ENCODE measurements around the gene TJP3. TPM values are rescaled to one million over a fixed set of nuclear protein-coding genes. Genes with fewer than 3 reads are reported as not detected.

TJP3 gene
- polyA plus RNA-seq, 1 donor, result 0.46 TPM

DNA sequence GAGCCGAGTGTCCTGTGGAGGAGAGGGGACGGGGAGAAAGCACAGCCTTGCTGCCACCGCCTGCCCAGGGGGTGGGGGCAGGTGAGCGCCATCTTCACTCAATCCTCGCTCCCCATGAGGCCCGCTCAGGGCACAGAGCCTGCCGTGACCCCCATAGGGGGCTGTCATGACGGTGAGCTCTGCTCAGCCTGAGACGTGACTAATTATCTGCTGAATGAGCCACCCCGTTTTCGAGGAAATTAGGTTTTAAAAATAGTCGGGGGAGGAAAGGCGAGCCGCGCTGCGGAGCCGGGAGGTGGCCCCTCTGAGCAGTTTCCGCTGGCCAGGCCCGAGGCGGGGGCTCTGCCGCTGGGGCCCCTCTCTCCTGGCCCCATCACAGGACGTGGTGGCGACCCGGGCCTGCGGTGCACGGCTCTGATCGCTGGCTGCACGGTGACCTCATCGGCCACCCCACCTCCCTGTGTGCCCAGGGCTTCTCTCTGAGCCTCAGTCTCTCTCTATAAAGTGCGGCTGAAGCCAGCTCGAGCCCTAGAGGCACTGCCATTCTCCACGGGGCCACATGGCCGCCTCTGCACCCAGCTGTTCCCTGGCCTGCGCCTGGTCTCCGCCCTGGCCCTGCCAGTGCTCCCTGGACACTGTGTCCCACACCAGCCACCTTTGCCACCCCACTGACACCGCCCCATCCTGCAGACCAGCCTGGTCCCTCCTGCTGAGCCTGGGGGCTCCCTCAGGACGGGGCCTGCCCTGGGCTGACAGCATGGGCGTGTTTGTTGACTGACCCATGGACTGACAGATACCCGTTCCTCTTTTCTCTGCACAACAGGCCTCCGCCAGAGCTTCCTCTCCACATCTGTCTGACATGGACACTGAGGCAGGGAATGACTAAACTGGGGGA, 36.3 kb upstream of the TJP3 start:
- DNase-seq (ENCODE audit: low read depth), result no peak

DNA sequence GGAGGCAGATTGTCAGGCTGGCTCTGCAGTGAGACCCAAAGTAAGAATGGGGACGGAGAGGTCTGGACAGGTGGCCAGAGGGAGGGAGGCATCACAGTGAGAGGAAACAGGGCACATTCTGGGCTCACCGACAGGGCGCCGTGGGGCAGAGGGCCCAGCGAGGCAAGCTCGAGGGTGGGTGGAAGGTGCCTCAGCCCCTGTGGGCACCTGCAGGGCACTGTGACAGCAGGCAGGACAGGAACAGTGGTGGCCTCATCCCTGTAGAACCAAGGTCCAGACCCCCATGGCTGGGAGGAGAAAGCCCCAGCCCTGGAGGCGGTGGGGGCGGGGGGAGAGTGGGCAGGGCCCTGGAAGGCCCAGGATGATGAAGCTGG, 35.6 kb upstream of the TJP3 start:
- no peak for DNase-seq (ENCODE audit: low read depth)

DNA sequence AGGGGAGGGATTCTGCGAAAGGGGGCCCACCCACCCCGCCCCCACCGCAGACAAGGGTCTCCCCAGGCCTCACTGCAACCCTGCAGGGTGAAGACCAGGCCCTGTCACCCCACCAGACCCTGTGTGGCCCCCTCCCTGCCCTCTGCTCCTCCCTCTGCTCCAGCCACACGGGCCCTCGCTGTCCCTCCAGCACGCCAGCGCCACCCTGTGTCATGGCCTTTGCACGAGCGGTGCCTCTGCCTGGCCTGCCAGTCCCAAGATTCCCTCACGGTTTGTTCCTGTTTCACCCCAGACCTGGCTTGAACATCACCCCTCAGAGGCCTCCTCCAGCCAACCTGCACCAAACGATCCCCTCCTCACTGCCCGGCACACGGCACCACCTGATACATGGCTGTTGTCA, 35.2 kb upstream of the TJP3 start:
- no peak for DNase-seq (ENCODE audit: low read depth)

DNA sequence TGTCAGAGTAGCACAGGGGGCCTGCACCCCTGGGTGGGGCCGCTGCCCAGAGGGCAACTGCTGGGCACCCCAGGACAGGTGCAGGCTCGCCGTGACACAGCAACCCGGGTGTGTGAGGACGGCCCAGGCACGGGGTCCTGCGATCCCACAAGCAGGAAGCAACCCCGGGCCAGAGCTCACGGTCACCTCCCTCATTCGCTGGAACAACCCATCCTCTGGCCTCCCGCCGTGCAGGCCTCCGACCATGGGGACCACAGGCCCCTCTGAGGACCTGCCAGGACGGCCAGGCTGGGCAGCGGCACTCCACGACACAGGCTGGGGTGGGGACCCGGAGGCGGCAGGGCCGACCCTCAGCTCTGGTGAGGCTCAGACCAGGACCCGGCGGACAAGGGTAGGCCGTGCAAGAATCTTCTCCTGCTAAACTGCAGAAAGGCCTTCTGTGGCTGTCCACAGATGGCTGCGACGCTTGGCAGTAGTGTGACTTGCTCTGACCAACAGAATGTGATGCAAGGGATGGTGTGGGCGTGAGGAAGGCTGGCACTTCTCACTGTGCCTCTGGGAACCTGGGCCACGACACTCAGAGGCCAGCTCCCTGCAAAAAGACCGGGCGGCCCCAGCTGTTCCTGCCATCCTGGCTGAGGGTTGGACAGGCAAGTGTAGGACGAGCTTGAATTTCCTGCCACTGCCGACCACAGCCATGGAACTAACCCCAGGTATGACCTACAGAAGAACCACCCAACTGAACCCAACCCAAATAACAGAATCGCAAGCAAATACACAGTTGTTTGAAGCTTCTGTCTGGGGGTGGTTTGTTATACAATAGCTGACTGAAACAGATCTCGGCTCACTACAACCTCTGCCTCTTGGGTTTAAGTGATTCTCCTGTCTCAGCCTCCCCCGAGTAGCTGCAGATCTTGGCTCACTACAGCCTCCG, 34.4 kb upstream of the TJP3 start:
- no peak for DNase-seq (ENCODE audit: low read depth)

DNA sequence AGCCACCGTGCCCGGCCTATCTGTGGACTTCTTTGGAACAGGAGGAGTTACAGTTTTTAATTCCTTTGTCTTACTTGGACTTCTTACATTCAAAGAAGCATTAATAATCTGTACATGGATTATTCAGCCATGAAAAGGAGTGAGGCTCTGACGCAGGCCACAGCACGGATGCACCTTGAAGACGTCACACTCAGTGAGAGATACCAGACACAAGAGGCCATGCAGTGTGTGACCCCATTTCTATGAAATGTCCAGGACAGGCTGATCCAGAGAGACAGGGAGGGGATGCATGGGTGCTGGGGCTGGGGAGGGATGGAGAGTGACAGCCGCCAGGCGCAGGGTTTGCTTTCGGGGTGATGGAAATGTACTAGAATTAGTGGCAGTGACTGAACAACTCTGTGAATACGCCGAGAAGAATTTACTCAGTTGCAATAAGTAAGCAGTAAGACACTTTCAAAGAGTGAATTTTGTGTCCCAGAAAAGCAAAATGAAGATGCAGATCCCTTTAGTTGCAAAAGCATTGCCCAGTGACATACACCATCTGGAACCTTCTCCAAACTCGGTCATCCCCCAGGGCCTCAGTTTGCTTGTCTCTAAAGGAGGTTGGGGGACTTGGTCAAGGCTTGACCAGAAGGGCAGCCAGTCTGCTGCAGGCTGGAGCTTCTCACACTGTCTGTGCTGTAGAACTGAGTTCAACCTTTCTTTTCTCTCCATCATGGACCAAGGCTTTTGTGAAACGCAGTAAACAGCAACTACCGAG, 33.2 kb upstream of the TJP3 start:
- DNase-seq (ENCODE audit: low read depth), result no peak

DNA sequence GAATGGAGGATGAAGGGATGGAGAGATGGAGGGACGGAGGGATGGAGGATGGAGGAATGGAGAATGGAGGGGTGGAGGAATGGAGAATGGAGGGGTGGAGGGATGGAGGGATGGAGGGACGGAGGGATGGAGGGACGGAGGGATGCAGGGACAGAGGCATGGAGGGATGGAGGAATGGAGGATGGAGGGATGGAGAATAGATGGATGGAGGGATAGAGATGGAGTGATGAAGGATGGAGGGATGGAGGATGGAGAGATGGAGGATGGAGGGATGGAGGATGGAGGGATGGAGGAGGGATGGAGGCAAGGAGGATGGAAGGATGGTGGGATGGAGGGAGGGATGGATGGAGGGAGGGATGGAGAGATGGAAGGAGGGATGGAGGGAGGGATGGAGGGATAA, 30.0 kb upstream of the TJP3 start:
- DNase-seq (ENCODE audit: low read depth), result no peak

DNA sequence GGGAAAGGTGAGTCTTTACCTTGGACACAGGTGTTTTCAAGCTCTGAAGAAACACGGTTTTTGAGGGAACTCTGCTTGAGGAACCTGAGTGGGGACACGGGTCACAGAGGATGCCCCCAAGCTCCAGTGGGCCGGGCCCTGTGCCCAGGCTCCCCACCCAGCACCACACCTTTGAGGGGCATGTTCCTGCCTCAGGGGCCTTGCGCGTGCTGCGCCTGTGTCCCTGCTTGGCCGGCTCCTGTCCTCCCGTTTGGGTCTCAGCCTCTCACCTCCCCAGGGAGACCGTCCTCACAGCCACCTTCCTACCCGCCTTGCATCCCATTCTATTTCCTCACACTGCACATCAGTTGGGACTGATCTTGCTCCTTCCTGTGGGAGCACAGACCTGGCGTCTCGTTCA, 29.0 kb upstream of the TJP3 start:
- DNase-seq (ENCODE audit: low read depth), result no peak

DNA sequence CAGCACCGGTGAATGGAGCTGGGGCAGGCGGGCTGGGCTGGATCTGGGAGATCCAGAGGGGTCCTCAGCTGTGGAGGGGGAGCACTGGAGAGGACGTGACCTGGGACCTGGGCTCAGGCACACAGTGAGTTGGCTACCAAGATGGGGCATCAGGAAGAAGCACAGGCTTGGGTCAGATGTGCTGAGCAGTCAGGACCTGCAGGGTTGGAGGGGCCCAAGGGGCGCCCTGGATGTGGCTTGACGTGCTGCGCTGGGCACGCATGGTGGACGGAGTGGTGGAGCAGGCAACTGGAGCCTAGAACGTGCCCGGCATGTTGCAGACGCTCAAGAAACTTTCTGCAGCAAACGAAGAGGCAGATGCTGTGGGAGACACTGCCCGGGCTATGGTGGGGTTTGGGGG, 28.6 kb upstream of the TJP3 start:
- DNase-seq (ENCODE audit: low read depth), result no peak

DNA sequence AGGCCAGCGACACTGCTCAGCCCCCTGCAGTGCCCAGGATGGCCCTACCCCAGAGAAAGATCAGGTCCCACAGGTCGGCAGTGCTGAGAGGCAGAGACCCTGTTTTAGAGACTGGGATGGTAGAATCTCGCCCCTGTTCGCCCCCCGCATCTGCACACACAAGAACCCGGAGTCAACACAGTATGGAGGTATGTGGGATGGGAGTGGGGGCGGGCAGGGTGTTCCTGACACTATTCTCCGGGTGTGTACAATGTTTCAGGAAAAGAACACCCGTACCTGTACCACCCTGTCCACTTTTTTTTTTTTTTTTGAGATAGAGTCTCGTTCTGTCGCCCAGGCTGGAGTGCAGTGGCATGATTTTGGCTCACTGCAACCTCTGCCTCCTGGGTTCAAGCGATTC, 27.2 kb upstream of the TJP3 start:
- DNase-seq (ENCODE audit: low read depth), result no peak

DNA sequence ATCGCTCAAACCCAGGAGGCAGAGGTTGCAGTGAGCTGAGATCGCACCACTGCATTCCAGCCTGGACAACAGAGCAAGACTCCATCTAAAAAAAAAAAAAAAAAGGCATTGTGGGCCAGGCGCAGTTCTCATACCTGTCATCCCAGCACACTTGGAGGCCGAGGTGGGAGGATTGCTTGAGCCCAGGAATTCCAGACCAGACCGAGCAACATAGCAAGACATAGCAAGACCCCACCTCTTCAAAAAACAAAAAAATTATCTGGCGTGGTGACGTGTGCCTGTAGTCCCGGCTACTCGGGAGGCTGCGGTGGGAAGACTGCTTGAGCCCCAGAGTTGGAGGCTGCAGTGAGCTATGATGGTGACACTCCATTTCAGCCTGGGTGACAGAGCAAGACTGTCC, 25.9 kb upstream of the TJP3 start:
- no peak for DNase-seq (ENCODE audit: low read depth)

DNA sequence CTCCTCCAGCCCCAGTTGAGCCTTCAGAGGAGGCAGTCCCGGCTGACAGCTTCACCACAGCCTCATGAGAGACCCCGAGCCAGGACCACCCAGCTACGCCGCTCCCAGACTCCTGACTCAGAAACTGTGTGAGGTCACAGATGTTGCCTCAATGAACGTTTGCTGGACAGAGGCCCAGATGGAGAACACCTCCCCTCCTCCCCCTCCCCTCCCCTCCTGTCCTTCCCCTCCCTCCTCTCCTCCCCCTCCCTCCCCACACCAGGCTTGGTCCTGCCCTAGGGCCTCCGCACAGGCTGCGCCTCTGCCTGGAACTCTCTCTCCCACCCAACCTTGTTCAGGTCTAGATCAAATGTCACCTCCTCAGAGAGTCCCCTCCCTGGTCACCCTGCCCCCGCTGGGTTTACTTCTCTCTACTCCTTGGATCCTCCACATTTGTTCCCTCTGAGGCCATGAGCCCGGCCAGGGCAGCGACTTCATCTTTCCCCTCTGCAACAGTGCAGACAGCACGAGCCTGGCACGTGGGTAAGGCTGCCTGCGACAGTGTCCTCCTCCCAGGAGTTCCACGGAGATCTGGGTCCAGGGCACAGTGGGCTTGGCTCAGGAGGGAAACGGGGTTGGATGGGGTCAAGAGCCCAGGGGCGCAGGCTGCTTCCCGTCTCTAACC, 25.3 kb upstream of the TJP3 start:
- no peak for DNase-seq (ENCODE audit: low read depth)

DNA sequence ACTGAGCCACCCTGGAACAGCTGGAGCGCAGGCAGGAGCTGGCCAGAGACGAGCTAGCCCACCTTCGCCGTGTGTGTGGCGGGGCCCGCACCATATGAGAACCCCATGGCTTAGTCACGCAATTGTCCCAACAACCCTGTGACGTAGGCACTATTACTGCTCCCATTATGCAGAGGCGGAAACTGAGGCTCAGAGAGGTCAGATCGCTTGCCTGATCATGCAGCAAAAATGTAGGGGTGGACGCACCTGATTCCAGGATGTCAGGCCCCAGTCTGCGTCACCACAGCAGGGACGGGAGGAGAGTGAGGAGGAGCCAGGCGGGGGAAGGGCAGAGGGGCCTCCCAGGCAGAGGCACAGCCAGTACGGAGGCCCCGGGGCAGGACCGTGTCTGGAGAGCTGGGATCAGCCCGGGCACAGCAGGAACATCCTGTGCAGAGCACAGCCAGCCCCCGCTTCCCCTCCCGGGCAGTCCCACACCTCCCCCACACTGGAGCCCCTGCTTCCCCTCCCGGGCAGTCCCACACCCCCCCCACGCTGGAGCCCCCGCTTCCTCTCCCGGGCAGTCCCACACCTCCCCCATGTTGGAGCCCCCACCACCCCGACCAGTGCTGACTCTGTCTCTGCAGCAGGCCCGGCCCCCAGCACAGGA, 24.7 kb upstream of the TJP3 start:
- no peak for DNase-seq (ENCODE audit: low read depth)

DNA sequence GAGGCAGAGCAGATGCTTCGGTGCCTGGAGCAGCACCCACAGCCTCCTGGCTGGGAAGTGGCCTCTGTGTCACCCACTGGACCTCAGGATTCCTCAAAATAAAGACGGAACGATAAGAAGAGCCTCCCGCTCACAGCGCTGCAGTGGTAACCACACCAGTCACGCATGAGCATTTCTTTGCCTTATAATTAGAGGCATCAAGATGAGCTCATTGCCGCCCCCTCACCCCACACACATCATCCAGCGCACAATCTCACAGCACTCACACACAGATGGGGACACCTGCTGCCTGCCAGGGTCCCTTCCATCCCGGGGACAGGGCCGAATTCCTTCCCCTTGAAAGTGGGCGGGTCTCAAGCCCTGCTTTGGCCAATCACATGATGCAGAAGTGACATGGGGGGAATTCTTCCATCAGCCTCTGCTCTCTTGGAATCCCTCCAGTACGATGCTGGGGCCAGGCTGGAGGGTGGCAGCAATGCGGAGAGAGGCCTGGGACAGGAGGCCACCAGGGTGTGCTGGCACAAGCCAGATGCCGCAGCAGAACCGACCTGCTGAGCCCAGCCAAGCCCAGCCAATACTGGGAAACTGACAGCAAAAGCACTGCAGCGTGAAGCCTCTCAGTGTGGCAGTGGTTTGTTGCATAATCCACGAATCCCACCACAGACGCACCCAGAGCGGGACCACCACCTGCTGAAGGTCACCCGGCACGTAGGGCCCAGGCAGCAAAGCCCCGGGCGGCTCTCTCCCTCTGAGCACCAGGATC, 23.9 kb upstream of the TJP3 start:
- DNase-seq (ENCODE audit: low read depth), result no peak

DNA sequence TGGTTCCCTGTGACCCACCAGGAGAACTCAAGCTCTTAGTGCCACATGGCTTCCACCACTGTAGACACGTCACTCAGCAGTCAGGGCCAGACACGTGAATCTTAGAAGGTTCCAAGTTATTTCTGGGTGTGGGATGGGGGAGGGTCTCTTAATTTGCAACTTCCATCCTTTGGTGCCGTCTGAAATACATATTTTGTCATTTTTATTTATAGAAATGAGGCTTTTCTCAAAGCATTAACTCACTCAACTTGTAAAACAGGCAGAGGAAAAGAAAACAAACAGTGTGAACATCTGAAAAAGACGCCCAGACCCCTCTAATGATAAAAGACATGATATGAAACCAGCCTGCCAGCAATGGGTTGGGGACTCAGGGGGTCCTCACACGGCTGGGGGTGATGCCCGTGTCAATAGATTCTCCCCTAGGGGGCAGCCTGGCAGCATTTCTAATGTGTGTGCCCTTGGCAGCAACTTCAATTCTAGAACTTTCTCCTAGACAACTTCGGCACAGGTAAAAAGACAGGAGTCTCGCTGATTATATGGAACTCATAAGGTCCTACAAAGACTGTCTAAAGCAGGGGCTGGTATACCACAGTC, 23.3 kb upstream of the TJP3 start:
- no peak for DNase-seq (ENCODE audit: low read depth)

DNA sequence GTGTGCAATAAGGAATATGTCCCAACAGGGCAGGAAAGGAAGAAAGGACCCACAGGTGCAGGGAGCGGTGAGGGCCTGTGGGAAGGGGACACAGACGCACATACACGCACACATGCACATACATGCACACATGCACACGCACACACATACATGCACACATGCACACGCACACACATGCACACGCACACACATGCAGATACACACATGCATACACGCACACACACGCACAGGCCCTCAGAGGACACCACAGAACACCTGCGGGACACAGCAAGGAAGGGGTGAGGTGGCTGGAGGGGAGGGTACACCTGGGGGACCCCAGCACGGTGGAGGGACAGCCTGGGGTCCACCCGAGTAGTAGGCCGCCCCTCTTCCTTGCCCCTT, 20.8 kb upstream of the TJP3 start:
- DNase-seq (ENCODE audit: low read depth), result no peak

DNA sequence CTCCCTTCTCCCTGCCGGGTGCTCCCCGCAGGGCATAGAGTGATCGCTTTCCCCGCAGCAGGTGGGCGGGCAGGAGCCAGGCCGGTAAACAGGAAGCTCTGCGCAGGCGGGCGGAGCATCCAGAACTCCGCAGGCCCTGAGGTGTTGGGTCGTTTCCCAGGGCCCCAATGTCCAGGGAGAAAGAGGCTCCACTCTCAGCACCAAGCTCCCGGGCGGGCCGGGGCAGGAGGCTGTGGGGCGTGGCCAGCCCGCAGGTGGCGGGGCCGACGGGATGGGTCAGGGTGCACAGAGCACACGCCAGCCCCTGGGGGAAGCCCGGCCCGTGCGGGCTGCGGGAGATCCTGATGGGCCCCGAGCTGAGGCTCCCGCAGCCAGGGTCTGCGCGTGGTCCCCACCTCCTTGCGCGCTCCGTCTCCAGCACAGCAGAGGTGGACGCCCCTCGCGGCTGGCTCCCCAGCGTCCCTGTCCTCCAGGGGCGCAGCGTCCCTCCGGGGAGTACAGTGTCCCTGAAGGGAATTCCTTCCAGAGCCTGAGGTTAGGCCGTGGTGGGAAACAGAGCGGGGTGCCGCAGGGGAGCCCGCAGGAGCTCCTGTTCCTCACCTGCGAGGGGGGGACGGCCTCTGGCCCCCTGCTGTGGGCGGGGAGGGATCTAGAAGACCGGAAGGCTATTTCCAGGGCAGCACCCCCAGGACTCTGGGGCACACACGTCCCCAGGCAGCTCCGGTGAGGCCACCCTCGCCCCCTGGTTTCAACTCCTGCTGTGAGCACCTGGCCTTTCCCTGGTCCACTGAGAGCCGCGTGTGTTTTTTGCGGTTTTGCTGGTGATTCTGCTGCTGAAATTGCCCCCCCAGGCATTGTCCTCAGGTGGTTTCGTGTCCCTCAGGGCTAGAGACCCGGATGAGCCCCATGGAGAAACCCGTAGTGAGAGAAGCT, 20.1 kb upstream of the TJP3 start:
- DNase-seq (ENCODE audit: low read depth), result no peak

DNA sequence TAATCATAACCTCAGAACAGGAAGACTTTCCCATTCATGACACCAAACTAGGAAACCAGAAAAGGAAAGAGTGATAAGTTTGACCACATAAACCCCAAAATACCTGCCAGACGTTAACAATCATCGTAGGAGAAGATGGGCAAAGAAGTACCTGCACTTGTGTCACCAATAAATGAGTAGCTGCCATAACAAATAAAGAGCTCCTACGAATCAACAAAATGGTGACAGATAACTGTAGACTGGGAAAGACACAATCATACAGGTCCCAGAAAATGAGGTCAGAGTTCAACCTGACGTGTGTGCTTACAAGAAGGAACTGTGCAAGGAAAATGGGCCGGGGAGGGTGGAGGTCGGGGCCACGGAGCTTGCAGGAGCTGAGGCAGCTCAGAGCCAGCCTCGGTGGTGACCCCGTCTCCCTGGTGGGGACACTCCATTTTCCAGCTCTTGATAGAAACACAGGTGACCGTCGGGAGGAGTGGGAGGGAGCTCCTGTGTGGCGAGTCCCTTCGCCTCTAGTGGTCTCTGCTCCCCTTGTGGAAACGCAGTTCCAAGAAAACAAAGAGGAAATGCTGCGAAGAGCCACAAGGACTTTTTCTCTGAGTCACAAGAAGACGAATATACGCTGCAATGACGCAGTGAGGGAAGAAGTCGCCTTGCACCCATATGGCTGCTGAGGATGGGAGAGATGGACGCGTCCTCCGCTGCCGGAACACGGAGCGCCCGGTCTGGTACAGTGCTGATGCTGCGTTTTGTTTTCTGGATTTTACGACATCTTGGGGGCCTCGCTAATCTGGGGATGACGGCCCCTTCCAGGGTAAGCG, 17.4 kb upstream of the TJP3 start:
- DNase-seq (ENCODE audit: low read depth), result no peak

DNA sequence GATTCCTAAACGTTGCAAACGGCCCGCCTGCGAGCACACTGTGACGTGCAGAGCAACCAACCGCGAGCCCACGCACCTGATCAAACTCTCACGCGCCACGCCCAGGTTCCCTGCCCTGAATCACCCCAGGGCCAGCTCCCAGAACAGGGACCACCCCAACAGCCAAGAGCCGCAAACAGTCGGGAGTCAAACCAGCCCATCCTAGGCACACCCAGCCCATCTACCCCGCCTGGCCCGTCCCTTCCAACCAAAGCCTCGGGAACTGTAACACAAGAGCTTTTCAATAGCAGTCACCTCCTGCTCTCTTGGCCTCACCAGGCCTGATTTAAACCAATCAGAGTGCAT, 16.8 kb upstream of the TJP3 start:
- DNase-seq (ENCODE audit: low read depth), result no peak

All from forelimb muscle (tissue), 1 donor.